HG02759 (cell line): ENCODE measurements around the gene SPATA20.
A peak's percentile ranks its signal among the peaks of the same experiment; 100 is the strongest.

Source experiments
- ATAC-seq: cut with Tn5 transposase; IDR thresholded peaks from one replicate; pipeline ENCODE4 v1.9.1; 2021; ENCODE audit warnings: mild to moderate bottlenecking, moderate library complexity; ENCODE audit not compliant: unreplicated experiment

The SPATA20 gene

DNA sequence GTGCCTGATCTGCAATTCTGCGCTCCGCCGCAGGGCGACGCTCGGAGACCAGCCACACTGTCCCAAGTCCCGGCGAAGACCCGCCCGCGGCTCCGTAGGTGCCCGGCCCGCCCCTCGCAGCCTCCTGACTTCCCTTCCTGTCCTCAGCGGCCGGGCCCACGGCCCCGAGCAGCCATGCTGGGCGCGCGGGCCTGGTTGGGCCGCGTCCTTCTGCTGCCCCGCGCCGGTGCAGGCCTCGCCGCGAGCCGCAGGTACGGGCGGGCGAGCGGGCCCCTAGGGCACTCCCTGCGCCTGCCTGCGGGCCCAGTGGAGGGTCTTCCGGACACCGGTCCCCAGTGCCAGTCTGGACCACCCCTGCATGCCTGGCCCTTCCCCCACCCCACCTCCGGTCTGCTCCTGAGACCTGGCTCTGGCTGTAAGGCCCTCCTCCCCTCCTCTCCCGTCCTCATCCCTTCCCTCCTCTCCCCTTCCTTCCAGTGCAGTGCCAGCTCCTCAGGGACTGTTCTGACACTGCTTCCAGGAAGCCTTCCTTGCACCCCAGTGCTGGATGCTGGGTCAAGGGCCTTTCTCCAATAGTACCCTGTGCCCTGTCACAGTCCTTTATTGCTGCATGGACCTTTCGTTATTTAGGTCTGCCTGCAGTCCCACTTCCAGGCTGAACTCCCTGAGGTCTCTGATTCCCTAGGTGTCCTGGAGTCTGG lies at the start of gene SPATA20:
SPATA20 (plus strand) TSS at position 140 of the 701 bp plus-strand sequence; CDS start at position 175, 35 bp downstream.
- peak; percentile 74 for ATAC-seq

- ATAC-seq, result no peak
These were observed 48.7 kb upstream of the SPATA20 start for GRCh38 chr17:50498021-50498874.

GRCh38 chr17:50499270-50499669 lies 47.7 kb upstream of the SPATA20 start:
- ATAC-seq, result no peak

- ATAC-seq, result no peak
These were observed 47.3 kb upstream of the SPATA20 start for GRCh38 chr17:50499721-50500120.

DNA sequence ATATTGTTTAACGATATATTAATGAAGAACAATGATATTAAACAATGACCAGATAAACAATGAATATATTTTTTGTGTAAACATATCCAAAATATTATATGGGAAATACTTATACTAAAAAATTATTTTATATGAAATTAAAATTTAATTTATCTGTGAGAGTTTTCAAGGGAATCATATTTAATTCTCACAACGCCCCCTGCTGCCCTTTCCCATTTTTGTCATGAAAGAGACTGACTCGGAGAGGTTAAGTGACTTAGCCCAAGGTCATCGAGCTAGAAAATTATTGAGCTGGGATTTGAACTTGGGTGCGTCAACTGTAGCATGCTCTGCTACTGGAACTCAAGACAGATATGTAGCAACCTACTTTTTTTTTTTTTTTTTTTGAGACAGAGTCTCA lies 45.9 kb upstream of the SPATA20 start:
- ATAC-seq, result no peak

- no peak for ATAC-seq
These were observed 44.5 kb upstream of the SPATA20 start for GRCh38 chr17:50502301-50502990.

DNA sequence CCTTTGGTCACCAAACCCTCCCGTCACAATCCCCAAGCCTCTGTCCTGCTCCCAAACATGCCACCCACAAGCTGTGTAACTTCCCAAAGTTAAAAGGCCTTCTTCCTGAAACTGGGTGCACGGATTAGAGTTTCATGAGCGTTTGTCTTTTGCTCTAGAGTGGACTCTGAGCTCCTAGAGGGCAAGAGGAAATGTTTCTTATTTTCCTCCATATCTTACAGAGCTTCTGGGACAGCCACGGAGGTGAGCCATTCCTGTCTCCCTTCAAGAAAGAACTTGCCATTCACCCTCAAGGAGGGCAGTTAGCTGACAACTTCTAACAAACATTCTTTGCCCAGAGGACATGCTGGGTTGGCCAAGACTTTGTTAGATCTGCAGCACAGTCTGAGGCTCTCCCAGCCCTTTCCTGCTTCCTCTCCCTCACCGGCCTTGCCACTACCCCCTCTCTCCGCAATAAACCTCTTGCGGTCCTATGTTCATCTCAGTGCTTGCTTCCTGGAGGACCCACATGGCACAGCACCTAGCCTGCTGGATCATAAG lies 41.3 kb upstream of the SPATA20 start:
- ATAC-seq, result no peak

GRCh38 chr17:50506298-50506697 lies 40.7 kb upstream of the SPATA20 start:
- no peak for ATAC-seq

GRCh38 chr17:50507871-50508572 lies 39.0 kb upstream of the SPATA20 start, which contains the start of gene MYCBPAP:
Gene MYCBPAP (plus strand): TSS chr17:50508439. CDS start chr17:50508675, 236 bp downstream.
- no peak for ATAC-seq

DNA sequence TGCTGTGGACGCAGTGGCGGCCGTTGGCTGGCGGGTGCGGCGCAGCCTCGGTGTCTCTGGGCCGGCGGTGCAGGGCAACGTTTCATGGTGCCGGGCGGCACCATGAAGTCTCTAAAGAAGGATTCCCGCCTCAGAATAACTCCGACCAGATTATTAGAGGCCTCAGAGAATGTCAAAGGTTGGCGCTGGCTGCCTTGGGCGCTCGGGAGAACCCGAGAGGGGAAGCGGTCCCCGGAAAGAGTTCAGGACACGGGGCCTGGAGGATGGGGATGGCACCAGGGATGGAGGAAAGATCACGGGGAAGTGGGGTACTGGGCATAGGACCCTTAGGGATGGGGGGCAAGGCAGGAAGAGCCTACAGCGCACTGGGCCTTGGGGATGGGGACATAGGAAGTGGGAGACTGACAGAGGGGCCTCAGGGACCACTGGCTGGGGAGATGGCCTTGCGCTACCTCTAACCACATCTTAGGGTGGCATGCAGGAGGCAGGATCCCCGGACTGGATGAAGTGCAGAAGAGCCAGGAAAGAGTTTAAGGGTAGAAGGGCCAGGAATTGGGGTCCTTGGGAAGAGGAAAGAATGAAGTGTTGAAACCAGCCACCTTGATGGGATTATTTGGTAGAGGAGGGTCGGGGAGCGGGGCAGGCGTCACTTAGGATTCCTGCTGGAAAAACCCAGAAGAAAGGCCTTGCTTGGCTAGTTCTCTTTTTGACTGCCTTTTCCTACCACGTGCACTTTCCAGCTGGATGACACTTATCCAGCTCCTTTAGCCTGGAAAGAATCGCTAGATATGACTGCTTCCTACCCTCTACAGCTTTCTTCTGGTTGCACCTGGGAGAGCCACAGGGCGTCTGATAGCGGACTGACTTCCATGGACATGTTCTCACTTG lies 38.2 kb upstream of the SPATA20 start:
- ATAC-seq, result no peak

DNA sequence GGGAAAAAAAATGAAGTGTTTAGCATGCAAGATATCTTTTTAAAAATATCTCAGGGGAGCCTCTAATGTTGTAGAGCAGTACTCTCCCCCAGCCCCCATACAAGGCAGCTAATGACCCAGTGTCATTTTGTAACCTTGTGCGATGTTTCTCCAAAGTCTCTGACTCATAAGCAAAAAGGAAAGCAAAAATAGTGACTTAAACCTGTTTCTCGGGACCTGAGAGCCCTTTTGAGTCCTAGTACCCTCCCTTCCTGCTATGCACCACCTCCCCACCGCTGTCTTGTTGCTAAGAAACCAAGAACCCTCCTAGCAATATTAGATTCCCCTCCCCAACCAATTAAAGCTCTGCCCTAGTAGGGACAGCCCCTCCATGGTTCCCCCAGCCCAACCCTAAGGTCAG lies 35.9 kb upstream of the SPATA20 start:
- peak; percentile 90 for ATAC-seq

GRCh38 chr17:50513495-50513894 lies 33.5 kb upstream of the SPATA20 start:
- no peak for ATAC-seq

- ATAC-seq, result no peak
These were observed 32.6 kb upstream of the SPATA20 start for GRCh38 chr17:50514388-50514787.

GRCh38 chr17:50514936-50515702 lies 31.9 kb upstream of the SPATA20 start:
- ATAC-seq, result no peak

- no peak for ATAC-seq
These were observed 30.0 kb upstream of the SPATA20 start for GRCh38 chr17:50517011-50517410.

- ATAC-seq, result no peak
These were observed 29.2 kb upstream of the SPATA20 start for GRCh38 chr17:50517504-50518383.

GRCh38 chr17:50518384-50519023 lies 28.5 kb upstream of the SPATA20 start:
- ATAC-seq, result no peak
